ENCODE measurements around the gene EPM2A.

The EPM2A gene

DNA sequence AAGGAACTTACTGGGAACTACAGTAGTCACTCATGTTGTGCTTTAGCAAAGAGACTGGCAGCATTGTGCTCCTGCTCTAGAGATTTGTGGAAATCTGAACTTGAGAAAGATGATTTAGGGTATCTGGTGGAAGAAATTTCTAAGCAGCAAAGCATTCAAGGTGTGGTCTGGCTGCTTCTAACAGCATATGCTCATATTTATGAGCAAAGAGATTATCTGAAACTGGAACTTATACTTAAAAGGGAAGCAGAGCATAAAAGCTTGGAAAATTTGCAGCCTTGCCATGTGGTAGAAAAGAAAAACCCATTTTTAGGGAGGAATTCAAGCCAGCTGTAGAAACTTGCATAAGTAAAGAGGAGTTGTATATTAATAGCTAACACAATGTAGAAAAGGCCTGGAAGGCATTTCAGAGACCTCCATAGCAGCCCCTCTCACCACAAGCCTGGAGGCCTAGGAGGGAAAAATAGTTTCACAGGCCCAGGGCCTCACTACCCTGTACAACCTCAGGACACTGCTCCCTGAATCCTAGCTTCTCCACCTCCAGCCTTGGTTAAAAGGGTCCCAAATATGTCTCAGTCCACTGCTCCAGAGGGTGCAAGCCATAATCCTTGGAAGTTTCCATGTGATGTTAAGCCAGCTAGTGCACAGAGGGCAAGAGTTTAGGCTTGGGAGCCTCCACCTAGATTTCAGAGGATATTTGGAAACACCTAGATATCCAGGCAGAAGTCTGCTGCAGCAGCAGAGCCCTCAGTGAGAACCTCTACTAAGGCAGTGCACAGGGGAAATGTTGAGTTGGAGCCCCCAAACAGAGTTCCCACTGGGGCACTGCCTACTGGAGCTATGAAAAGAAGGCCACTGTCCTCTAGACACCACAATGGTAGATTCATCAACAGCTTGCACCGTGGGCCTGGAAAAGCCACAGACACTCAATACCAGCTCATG lies 6.6 kb downstream of the EPM2A start:
- H3K4me1 ChIP-seq (ENCODE audit: insufficient read depth, low read length): peaks cover 5% of the 10 kb centered on the region
- H3K36me3 ChIP-seq (ENCODE audit: insufficient read depth, low read length): no peaks in the 10 kb centered on the region
- no peak overlapping the region for H3K9ac ChIP-seq (ENCODE audit: low read length)
- H3K4me3 ChIP-seq (ENCODE audit: low read depth in 1 of 2, low read length in 2 of 2): no peak overlapping the region
- no peaks in the 10 kb centered on the region for H3K9me3 ChIP-seq (ENCODE audit: low read length)
- H3K27me3 ChIP-seq (ENCODE audit: control insufficient read depth in 1 of 2, insufficient read depth in 2 of 2, low read length in 2 of 2): no peaks in the 10 kb centered on the region
- no peak overlapping the region for H3K27ac ChIP-seq (ENCODE audit: low read depth, low read length)

DNA sequence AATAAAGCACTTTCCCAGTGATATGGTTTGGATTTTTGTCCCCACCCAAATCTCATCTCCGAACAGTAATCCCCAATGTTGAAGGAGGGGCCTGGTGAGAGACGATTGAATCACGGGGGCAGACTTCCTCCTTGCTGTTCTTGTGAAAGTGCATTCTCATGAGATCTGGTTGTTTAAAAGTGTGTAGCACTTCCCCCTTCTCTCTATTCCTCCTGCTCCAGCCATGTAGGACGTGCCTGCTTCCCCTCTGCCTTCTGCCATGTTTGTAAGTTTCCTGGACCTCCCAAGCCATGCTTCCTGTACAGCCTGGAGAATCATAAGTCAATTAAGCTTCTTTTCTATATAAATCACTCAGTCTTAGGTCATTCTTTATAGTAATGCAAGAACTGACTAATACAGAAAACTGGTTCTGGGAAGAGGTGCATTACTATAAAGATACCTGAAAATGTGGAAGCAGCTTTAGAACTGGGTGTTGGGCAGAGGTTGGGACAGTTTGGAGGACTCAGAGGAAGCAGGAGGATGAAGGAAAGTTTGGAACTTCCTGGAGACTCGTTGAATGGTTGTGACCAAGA lies 7.4 kb downstream of the EPM2A start:
- no peaks in the 10 kb centered on the region for H3K36me3 ChIP-seq (ENCODE audit: insufficient read depth, low read length)
- no peak overlapping the region for H3K27ac ChIP-seq (ENCODE audit: low read depth, low read length)
- peaks cover 5% of the 10 kb centered on the region for H3K4me1 ChIP-seq (ENCODE audit: insufficient read depth, low read length)
- H3K9me3 ChIP-seq (ENCODE audit: low read length): no peaks in the 10 kb centered on the region
- H3K4me3 ChIP-seq (ENCODE audit: low read depth in 1 of 2, low read length in 2 of 2): no peak overlapping the region
- H3K9ac ChIP-seq (ENCODE audit: low read length): no peak overlapping the region
- no peaks in the 10 kb centered on the region for H3K27me3 ChIP-seq (ENCODE audit: control insufficient read depth in 1 of 2, insufficient read depth in 2 of 2, low read length in 2 of 2)

DNA sequence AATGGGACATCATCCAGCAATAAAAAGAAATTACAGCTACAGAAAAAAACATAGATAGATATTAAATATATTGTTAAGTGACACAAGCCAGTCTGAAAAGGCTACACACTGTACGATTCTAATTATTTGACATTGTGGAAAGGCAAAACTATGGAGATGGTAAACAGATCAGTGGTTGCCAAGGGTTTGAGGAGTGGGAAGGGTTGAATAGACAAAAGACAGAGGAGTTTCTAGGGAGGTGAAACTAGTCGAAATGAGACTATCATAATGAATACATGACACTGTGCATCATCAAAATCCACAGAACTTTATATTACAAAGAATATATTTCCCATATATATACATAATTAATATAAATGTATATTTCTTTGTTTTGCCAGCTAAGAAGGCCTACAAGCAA lies 9.8 kb downstream of the EPM2A start:
- H3K27me3 ChIP-seq (ENCODE audit: control insufficient read depth in 1 of 2, insufficient read depth in 2 of 2, low read length in 2 of 2): no peaks in the 10 kb centered on the region
- H3K27ac ChIP-seq (ENCODE audit: low read depth, low read length): no peak overlapping the region
- no peaks in the 10 kb centered on the region for H3K4me1 ChIP-seq (ENCODE audit: insufficient read depth, low read length)
- no peaks in the 10 kb centered on the region for H3K36me3 ChIP-seq (ENCODE audit: insufficient read depth, low read length)
- no peak overlapping the region for H3K9ac ChIP-seq (ENCODE audit: low read length)
- H3K9me3 ChIP-seq (ENCODE audit: low read length): no peaks in the 10 kb centered on the region
- no peak overlapping the region for H3K4me3 ChIP-seq (ENCODE audit: low read depth in 1 of 2, low read length in 2 of 2)

DNA sequence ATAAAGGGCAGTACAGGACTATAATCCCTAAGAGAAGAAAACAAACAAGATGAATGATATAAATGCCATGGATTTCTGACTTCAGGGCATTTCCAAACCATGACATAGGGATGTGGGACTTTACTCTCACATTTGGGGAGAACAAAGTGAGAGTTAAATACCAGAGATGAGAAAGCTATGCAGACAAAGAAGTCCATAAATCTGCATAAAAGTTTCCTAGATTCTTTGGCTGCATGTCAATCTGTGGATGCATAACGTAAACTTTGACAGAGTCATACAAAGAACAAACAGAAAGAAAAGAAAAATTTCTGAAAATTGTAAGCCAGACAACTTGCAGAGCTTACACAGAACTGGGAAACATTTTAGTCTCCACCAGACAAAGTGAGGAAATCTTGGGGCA lies 11.7 kb downstream of the EPM2A start:
- H3K4me1 ChIP-seq (ENCODE audit: insufficient read depth, low read length): no peaks in the 10 kb centered on the region
- no peaks in the 10 kb centered on the region for H3K9me3 ChIP-seq (ENCODE audit: low read length)
- no peak overlapping the region for H3K27ac ChIP-seq (ENCODE audit: low read depth, low read length)
- no peaks in the 10 kb centered on the region for H3K36me3 ChIP-seq (ENCODE audit: insufficient read depth, low read length)
- H3K9ac ChIP-seq (ENCODE audit: low read length): no peak overlapping the region
- H3K4me3 ChIP-seq (ENCODE audit: low read depth in 1 of 2, low read length in 2 of 2): no peak overlapping the region
- H3K27me3 ChIP-seq (ENCODE audit: control insufficient read depth in 1 of 2, insufficient read depth in 2 of 2, low read length in 2 of 2): no peaks in the 10 kb centered on the region

GRCh38 chr6:145722190-145722589 lies 13.1 kb downstream of the EPM2A start:
- Histone ChIP-seq H3K27ac (ENCODE audit: low read depth, low read length) (no peak overlapping the region), H3K9ac (ENCODE audit: low read length) (no peak overlapping the region), H3K27me3 (ENCODE audit: control insufficient read depth in 1 of 2, insufficient read depth in 2 of 2, low read length in 2 of 2) (no peaks in the 10 kb centered on the region), H3K4me3 (ENCODE audit: low read depth in 1 of 2, low read length in 2 of 2) (no peak overlapping the region), H3K36me3 (ENCODE audit: insufficient read depth, low read length) (no peaks in the 10 kb centered on the region), H3K4me1 (ENCODE audit: insufficient read depth, low read length) (no peaks in the 10 kb centered on the region), H3K9me3 (ENCODE audit: low read length) (no peaks in the 10 kb centered on the region)

DNA sequence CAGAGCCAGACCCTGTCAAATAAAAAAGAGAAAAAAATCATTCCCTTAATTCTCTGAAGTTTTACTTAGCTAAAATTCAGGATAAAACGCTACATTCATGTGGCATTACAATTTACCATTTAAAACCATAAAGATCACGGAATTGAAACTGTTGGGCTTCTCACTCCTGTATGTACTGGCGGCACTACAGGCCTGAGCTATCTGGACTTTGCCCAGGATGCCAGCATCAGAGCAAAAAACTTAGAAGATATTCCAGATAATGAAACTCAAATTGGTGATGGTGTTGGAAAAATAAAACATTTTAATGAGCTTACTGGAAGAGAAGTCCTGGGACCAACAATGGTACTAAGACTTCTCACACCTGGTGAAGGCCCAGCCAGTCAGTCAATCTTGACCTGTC lies 14.2 kb downstream of the EPM2A start:
- H3K27me3 ChIP-seq (ENCODE audit: control insufficient read depth in 1 of 2, insufficient read depth in 2 of 2, low read length in 2 of 2): no peaks in the 10 kb centered on the region
- H3K4me1 ChIP-seq (ENCODE audit: insufficient read depth, low read length): no peaks in the 10 kb centered on the region
- no peaks in the 10 kb centered on the region for H3K36me3 ChIP-seq (ENCODE audit: insufficient read depth, low read length)
- no peak overlapping the region for H3K9ac ChIP-seq (ENCODE audit: low read length)
- no peak overlapping the region for H3K4me3 ChIP-seq (ENCODE audit: low read depth in 1 of 2, low read length in 2 of 2)
- no peak overlapping the region for H3K27ac ChIP-seq (ENCODE audit: low read depth, low read length)
- no peaks in the 10 kb centered on the region for H3K9me3 ChIP-seq (ENCODE audit: low read length)

GRCh38 chr6:145715426-145715825 lies 19.9 kb downstream of the EPM2A start:
- Histone ChIP-seq H3K9me3 (ENCODE audit: low read length) (no peaks in the 10 kb centered on the region), H3K36me3 (ENCODE audit: insufficient read depth, low read length) (peaks cover 6% of the 10 kb centered on the region), H3K4me1 (ENCODE audit: insufficient read depth, low read length) (no peaks in the 10 kb centered on the region), H3K27me3 (ENCODE audit: control insufficient read depth in 1 of 2, insufficient read depth in 2 of 2, low read length in 2 of 2) (no peaks in the 10 kb centered on the region), H3K27ac (ENCODE audit: low read depth, low read length) (no peak overlapping the region), H3K4me3 (ENCODE audit: low read depth in 1 of 2, low read length in 2 of 2) (no peak overlapping the region), H3K9ac (ENCODE audit: low read length) (no peak overlapping the region)

- Histone ChIP-seq H3K4me1 (ENCODE audit: insufficient read depth, low read length) (no peaks in the 10 kb centered on the region), H3K27ac (ENCODE audit: low read depth, low read length) (no peak overlapping the region), H3K4me3 (ENCODE audit: low read depth in 1 of 2, low read length in 2 of 2) (no peak overlapping the region), H3K9me3 (ENCODE audit: low read length) (no peaks in the 10 kb centered on the region), H3K27me3 (ENCODE audit: control insufficient read depth in 1 of 2, insufficient read depth in 2 of 2, low read length in 2 of 2) (no peaks in the 10 kb centered on the region), H3K9ac (ENCODE audit: low read length) (no peak overlapping the region), H3K36me3 (ENCODE audit: insufficient read depth, low read length) (peaks cover 6% of the 10 kb centered on the region)
Measured at GRCh38 chr6:145714731-145715130, 20.6 kb downstream of the EPM2A start.

- H3K4me1 ChIP-seq (ENCODE audit: insufficient read depth, low read length): no peaks in the 10 kb centered on the region
- H3K4me3 ChIP-seq (ENCODE audit: low read depth in 1 of 2, low read length in 2 of 2): no peak overlapping the region
- H3K36me3 ChIP-seq (ENCODE audit: insufficient read depth, low read length): peaks cover 6% of the 10 kb centered on the region
- H3K27me3 ChIP-seq (ENCODE audit: control insufficient read depth in 1 of 2, insufficient read depth in 2 of 2, low read length in 2 of 2): no peaks in the 10 kb centered on the region
- H3K27ac ChIP-seq (ENCODE audit: low read depth, low read length): no peak overlapping the region
- no peaks in the 10 kb centered on the region for H3K9me3 ChIP-seq (ENCODE audit: low read length)
- H3K9ac ChIP-seq (ENCODE audit: low read length): no peak overlapping the region
Measured at GRCh38 chr6:145713773-145714172, 21.5 kb downstream of the EPM2A start.

GRCh38 chr6:145711372-145711771 lies 23.9 kb downstream of the EPM2A start:
- Histone ChIP-seq H3K27ac (ENCODE audit: low read depth, low read length) (no peak overlapping the region), H3K9ac (ENCODE audit: low read length) (no peak overlapping the region), H3K9me3 (ENCODE audit: low read length) (no peaks in the 10 kb centered on the region), H3K27me3 (ENCODE audit: control insufficient read depth in 1 of 2, insufficient read depth in 2 of 2, low read length in 2 of 2) (no peaks in the 10 kb centered on the region), H3K36me3 (ENCODE audit: insufficient read depth, low read length) (peaks cover 6% of the 10 kb centered on the region), H3K4me3 (ENCODE audit: low read depth in 1 of 2, low read length in 2 of 2) (no peak overlapping the region), H3K4me1 (ENCODE audit: insufficient read depth, low read length) (no peaks in the 10 kb centered on the region)

- H3K9me3 ChIP-seq (ENCODE audit: low read length): no peaks in the 10 kb centered on the region
- H3K27me3 ChIP-seq (ENCODE audit: control insufficient read depth in 1 of 2, insufficient read depth in 2 of 2, low read length in 2 of 2): no peaks in the 10 kb centered on the region
- no peak overlapping the region for H3K27ac ChIP-seq (ENCODE audit: low read depth, low read length)
- no peak overlapping the region for H3K4me3 ChIP-seq (ENCODE audit: low read depth in 1 of 2, low read length in 2 of 2)
- H3K9ac ChIP-seq (ENCODE audit: low read length): no peak overlapping the region
- no peaks in the 10 kb centered on the region for H3K36me3 ChIP-seq (ENCODE audit: insufficient read depth, low read length)
- no peaks in the 10 kb centered on the region for H3K4me1 ChIP-seq (ENCODE audit: insufficient read depth, low read length)
Measured at GRCh38 chr6:145707397-145707796, 27.9 kb downstream of the EPM2A start.

GRCh38 chr6:145705561-145705960 lies 29.8 kb downstream of the EPM2A start:
- Histone ChIP-seq H3K9me3 (ENCODE audit: low read length) (no peaks in the 10 kb centered on the region), H3K9ac (ENCODE audit: low read length) (no peak overlapping the region), H3K36me3 (ENCODE audit: insufficient read depth, low read length) (no peaks in the 10 kb centered on the region), H3K4me3 (ENCODE audit: low read depth in 1 of 2, low read length in 2 of 2) (no peak overlapping the region), H3K27ac (ENCODE audit: low read depth, low read length) (no peak overlapping the region), H3K27me3 (ENCODE audit: control insufficient read depth in 1 of 2, insufficient read depth in 2 of 2, low read length in 2 of 2) (no peaks in the 10 kb centered on the region), H3K4me1 (ENCODE audit: insufficient read depth, low read length) (no peaks in the 10 kb centered on the region)
